PFSK-1 (cell line): ENCODE results near the gene ZKSCAN2.

Source experiments
- SIN3A ChIP-seq: IDR thresholded peaks from 2 replicates; pipeline ENCODE4 v1.6.1; 2012; ENCODE audit warnings: mild to moderate bottlenecking, low read length, moderate library complexity, borderline replicate concordance; ENCODE audit not compliant: insufficient read depth
- TAF1 ChIP-seq: IDR thresholded peaks from 2 replicates; pipeline ENCODE4 v1.6.1; 2012; ENCODE audit warnings: low read length, control low read depth, borderline replicate concordance; ENCODE audit not compliant: insufficient read depth

DNA sequence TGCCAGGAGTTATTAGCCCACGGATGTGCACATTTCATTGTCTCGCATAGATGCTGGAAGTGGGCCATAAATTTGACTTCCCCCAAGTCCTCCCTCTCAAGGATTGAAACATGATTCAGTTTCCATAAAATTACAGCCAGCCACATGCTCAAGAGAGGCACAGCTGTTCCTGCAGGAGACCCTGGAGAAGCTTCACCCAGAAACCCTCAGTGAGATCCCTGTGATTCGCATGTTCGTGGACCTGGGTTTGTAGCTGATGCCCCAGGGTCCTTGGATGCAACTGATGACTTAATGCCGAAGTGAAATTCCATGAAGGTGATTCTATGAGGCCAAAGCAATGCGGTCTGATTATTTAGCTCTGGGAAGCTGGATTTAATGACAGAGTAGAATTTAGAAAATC, 65.5 kb downstream of the ZKSCAN2 start:
- no peak for TF ChIP-seq SIN3A
- TF ChIP-seq TAF1: no peak
